Ovary (tissue), 3 donors: Measurements from ENCODE around the gene KRT81.

ENCODE experiments used
- CTCF ChIP-seq, 3 donors: fragments of 450-650 bp in 2 of 3; fragments of 200-600 bp in 1 of 3; IDR thresholded peaks; one replicate each; pipeline versions ENCODE4 v1.5.1 to v1.8.0; 2016 to 2022; ENCODE audit warnings: antibody characterized with exemption in 3 of 3, mild to moderate bottlenecking in 1 of 3
- EP300 ChIP-seq: sonication (generic); formaldehyde crosslinking; IDR thresholded peaks from one replicate; pipeline ENCODE4 v1.6.1; 2017; ENCODE audit warnings: antibody characterized with exemption
- POLR2A ChIP-seq: fragments of 450-650 bp; IDR thresholded peaks from one replicate; pipeline ENCODE4 v1.6.1; 2017; ENCODE audit warnings: antibody characterized with exemption, mild to moderate bottlenecking, moderate library complexity
- donor health status: DM: no; HTN: no; CAD: no.

- TF ChIP-seq CTCF (IDR thresholded peaks at IDR 0.05), result no peak
- TF ChIP-seq POLR2A, result no peak
- TF ChIP-seq EP300, result no peak
Observed at GRCh38 chr12:52243856-52244614, 47.3 kb downstream of the KRT81 start.
